ENCODE data around the gene OR2J1.

OR2J1 gene

DNA sequence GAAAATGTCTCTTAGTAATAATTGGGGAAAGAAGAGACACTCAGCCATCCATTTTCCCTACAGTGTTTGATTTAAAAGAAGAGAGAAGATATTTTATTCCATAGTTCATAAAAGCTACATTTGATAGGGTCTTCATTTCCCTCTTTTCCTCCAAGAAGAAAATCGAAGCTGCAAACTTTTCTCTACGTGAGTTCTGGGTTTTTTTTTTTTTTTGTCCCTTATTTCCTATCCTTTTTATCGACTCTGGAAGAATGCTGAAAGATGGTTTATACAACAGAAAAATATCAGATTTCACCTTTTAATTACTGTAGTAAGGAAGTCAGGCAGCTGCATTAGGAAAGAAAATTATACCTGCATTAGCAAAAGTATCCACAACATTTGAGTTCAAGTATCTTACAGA is at the start of gene OR2J1:
Gene OR2J1, plus strand, starts transcription at position 301 of the 400 bp plus-strand sequence. CDS start 1,453 bp downstream, outside the sequence.
- no peak for ATAC-seq
- TF ChIP-seq ISL1 (CRISPR knock-in tag; IDR thresholded peaks at IDR 0.05): no peak
- no peak for TF ChIP-seq CSDC2 (CRISPR knock-in tag; IDR thresholded peaks at IDR 0.05)
- no peak for TF ChIP-seq BACH2 (CRISPR knock-in tag; IDR thresholded peaks at IDR 0.05; ENCODE audit: borderline replicate concordance)
- TF ChIP-seq ZNF8 (CRISPR knock-in tag; IDR thresholded peaks at IDR 0.05): no peak

GRCh38 chr6:29051680-29052079 is 47.6 kb upstream of the OR2J1 start:
- ATAC-seq: no peak
- TF ChIP-seq GLIS3 (CRISPR knock-in tag; IDR thresholded peaks at IDR 0.05) (no peak), TSHZ2 (CRISPR knock-in tag; IDR thresholded peaks at IDR 0.05) (no peak), CSDC2 (CRISPR knock-in tag; IDR thresholded peaks at IDR 0.05) (no peak), TCF4 (CRISPR knock-in tag; IDR thresholded peaks at IDR 0.05; ENCODE audit: borderline replicate concordance) (no peak), BACH2 (CRISPR knock-in tag; IDR thresholded peaks at IDR 0.05; ENCODE audit: borderline replicate concordance) (no peak), ZNF565 (CRISPR knock-in tag; conservative IDR thresholded peaks at IDR 0.05; ENCODE audit: low read depth) (no peak), ZFP3 (CRISPR knock-in tag; IDR thresholded peaks at IDR 0.05) (no peak), ZFP30 (CRISPR knock-in tag; IDR thresholded peaks at IDR 0.05) (no peak), RARB (CRISPR knock-in tag; IDR thresholded peaks at IDR 0.05) (no peak), CREB5 (CRISPR knock-in tag; IDR thresholded peaks at IDR 0.05; ENCODE audit: low read depth) (no peak), OSR1 (CRISPR knock-in tag; IDR thresholded peaks at IDR 0.05) (no peak), ARNTL (CRISPR knock-in tag; IDR thresholded peaks at IDR 0.05; ENCODE audit: borderline replicate concordance, low read depth) (no peak), SNAI2 (CRISPR knock-in tag; IDR thresholded peaks at IDR 0.05) (no peak)

- TF ChIP-seq, protein P1, sequence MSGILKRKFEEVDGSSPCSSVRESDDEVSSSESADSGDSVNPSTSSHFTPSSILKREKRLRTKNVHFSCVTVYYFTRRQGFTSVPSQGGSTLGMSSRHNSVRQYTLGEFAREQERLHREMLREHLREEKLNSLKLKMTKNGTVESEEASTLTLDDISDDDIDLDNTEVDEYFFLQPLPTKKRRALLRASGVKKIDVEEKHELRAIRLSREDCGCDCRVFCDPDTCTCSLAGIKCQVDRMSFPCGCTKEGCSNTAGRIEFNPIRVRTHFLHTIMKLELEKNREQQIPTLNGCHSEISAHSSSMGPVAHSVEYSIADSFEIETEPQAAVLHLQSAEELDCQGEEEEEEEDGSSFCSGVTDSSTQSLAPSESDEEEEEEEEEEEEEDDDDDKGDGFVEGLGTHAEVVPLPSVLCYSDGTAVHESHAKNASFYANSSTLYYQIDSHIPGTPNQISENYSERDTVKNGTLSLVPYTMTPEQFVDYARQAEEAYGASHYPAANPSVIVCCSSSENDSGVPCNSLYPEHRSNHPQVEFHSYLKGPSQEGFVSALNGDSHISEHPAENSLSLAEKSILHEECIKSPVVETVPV (CRISPR knock-in tag; IDR thresholded peaks at IDR 0.05): no peak
- no peak for TF ChIP-seq SNAI2 (CRISPR knock-in tag; IDR thresholded peaks at IDR 0.05)
- peak; percentile 95 for ATAC-seq
Observed at GRCh38 chr6:29071831-29072723, 27.2 kb upstream of the OR2J1 start.

DNA sequence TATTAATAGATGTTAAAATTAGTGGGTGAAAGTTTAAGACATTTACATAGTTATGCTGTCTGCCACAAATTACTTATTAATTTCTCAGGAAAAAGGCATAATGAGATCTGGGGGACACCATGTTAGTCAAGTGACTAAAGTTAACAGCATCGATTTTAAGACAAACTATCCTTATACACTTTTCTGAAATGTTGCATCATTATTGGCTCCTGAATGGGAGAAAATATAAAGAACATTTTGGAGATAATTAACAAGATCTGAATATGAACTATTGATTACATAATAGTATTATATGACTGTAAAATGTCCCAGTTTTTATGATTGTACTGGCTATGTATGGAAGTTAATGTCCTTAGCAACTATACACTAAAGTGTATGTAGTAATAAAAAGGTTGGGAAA is 20.1 kb upstream of the OR2J1 start:
- TF ChIP-seq ZC3H10 (CRISPR knock-in tag; IDR thresholded peaks at IDR 0.05) (no peak), CREB5 (CRISPR knock-in tag; IDR thresholded peaks at IDR 0.05; ENCODE audit: low read depth) (no peak), ISL1 (CRISPR knock-in tag; IDR thresholded peaks at IDR 0.05) (no peak), OSR1 (CRISPR knock-in tag; IDR thresholded peaks at IDR 0.05) (no peak)
- no peak for ATAC-seq

DNA sequence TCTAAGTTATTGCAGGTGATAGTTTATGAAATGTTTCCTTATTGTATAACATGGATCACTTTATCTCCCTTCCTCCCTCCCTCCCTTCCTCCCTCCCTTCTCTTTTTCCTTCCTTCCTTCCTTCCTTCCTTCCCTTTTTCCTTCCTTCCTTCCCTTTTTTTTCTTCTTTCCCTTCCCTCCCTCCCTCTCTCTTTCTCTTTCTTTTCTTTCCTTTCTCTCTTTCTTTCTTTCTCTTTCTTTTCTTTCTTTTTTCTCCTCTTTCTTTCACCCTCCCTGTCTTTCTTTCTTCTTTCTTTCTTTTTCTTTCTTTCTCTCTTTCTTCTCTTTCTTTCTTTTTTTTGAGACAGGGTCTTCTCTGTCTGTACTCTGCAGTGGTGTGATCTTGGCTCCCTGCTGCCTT is 18.0 kb upstream of the OR2J1 start:
- ATAC-seq: no peak
- TF ChIP-seq ARNTL (CRISPR knock-in tag; IDR thresholded peaks at IDR 0.05; ENCODE audit: borderline replicate concordance, low read depth): no peak

Data from SK-N-SH treated with all-trans-retinoic acid at 6 μM for 48 hours (cell line).